AG04450 (cell line): ENCODE measurements around the gene ZC3H8. TPM values are rescaled to one million over a fixed set of nuclear protein-coding genes. Genes with fewer than 3 reads are reported as not detected.

Experiments used
- CTCF ChIA-PET: fragments of 300-600, 350-600 bp; formaldehyde crosslinking; extraction: SDS; loops from one replicate; lab custom pipeline; 2022; ENCODE audit warnings: antibody characterized with exemption, inconsistent platforms; lab: Charles Lee
- POLR2A ChIA-PET: fragments of 350-600 bp; formaldehyde crosslinking; extraction: SDS; loops from one replicate; lab custom pipeline; 2021; ENCODE audit warnings: antibody characterized with exemption, inconsistent platforms; lab: Yijun Ruan, JAX
- DNase-seq: peaks from one replicate; pipeline ENCODE4 v3.0.0-alpha.2; 2011; ENCODE audit warnings: low read depth, low spot score
- H3K27ac ChIP-seq: one replicate; pipeline ENCODE4 v1.5.1; 2012; ENCODE audit warnings: low read depth, low read length, control low read depth
- H3K27me3 ChIP-seq: one replicate; pipeline ENCODE4 v1.6.0; 2012; ENCODE audit warnings: low read length; ENCODE audit not compliant: control insufficient read depth, insufficient read depth
- H3K4me3 ChIP-seq: 2 replicates; pipeline ENCODE4 v1.5.1; 2011; ENCODE audit warnings: mild to moderate bottlenecking, low read depth, low read length, control low read depth
- H3K9me3 ChIP-seq: 2 replicates; pipeline ENCODE4 v1.5.1; 2012; ENCODE audit warnings: low read length; ENCODE audit not compliant: control insufficient read depth, insufficient read depth
- polyA plus RNA-seq: library from polyadenylated mRNA; depleted of rRNA; stranded (reverse); fragments of >200 nt; gene quantifications from 2 replicates; pipeline ENCODE4 v1.2.3, GENCODE V29; 2011
- TF ChIP-seq, protein P1 (sequence below): IDR thresholded peaks from 2 replicates; pipeline ENCODE4 v1.5.1; 2011; ENCODE audit warnings: low read depth, low read length, control low read depth, inconsistent platforms

ZC3H8 gene
- polyA plus RNA-seq, 1 experiment = 4.4 TPM

DNA sequence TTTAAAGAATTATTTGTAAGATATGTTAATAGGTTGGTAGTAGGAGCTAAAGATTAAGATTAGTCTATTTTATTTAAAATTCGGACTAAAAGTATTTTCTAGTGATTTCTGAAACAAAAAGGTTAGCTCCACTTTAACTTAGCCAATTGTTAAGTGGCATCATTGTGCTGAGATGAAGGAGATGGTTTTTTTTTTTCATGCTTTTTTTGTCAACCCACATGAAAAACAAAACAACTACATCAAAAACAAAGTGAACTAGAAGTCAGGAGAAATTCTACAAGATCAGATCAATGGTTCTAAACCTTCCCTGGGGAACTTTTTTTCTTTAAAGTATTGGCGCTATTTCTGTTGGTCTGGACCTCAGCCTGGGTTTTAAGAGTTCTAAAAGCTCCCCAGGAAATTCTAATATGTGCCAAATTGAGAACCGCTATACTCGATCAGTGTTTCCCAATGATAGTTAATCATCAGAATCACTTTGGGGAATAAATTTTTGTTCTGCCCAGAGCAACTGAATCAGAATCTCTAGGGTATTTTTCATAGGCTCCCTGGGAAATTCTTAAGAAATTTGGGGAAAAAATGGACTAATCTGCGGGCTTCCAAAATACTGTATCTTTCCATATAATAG is 22.9 kb upstream of the ZC3H8 start:
- no peaks in the 10 kb centered on the region for H3K27me3 ChIP-seq
- H3K27ac ChIP-seq = no peak overlapping the region
- CTCF ChIA-PET = interaction anchor here (0.7 kb wide), 1 partner anchor 298 kb away, joined by 3 read pairs; no protein-coding TSS in a partner anchor
- H3K4me3 ChIP-seq = no peak overlapping the region
- no peaks in the 10 kb centered on the region; the same call in 1 of the 2 replicates for H3K9me3 ChIP-seq
- POLR2A ChIA-PET = no interaction called here
- TF ChIP-seq, protein P1, sequence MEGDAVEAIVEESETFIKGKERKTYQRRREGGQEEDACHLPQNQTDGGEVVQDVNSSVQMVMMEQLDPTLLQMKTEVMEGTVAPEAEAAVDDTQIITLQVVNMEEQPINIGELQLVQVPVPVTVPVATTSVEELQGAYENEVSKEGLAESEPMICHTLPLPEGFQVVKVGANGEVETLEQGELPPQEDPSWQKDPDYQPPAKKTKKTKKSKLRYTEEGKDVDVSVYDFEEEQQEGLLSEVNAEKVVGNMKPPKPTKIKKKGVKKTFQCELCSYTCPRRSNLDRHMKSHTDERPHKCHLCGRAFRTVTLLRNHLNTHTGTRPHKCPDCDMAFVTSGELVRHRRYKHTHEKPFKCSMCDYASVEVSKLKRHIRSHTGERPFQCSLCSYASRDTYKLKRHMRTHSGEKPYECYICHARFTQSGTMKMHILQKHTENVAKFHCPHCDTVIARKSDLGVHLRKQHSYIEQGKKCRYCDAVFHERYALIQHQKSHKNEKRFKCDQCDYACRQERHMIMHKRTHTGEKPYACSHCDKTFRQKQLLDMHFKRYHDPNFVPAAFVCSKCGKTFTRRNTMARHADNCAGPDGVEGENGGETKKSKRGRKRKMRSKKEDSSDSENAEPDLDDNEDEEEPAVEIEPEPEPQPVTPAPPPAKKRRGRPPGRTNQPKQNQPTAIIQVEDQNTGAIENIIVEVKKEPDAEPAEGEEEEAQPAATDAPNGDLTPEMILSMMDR = no peak
- DNase-seq = no peak

DNA sequence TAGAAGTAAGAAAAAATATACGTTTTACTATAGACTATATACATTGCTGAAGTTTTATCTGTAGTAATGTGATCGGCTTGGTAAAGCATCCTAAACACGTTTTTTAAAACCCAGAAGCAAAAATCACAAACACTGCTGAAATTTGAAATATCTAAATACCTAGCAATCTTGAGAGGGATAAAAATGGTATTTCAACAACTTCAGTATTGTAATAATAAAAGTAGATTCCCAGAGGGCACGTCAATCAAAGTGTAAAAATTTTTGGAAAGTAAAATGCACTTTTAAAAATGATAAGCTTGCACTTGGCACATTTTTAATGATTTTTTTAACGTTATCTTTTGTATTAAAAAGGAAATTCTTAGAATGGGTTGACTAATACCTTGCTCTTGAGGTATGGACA is 22.1 kb upstream of the ZC3H8 start:
- TF ChIP-seq, protein P1 = no peak
- no peak overlapping the region for H3K4me3 ChIP-seq
- CTCF ChIA-PET = interaction anchor here (0.7 kb wide), 1 partner anchor 299 kb away, joined by 3 read pairs; no protein-coding TSS in a partner anchor

DNA sequence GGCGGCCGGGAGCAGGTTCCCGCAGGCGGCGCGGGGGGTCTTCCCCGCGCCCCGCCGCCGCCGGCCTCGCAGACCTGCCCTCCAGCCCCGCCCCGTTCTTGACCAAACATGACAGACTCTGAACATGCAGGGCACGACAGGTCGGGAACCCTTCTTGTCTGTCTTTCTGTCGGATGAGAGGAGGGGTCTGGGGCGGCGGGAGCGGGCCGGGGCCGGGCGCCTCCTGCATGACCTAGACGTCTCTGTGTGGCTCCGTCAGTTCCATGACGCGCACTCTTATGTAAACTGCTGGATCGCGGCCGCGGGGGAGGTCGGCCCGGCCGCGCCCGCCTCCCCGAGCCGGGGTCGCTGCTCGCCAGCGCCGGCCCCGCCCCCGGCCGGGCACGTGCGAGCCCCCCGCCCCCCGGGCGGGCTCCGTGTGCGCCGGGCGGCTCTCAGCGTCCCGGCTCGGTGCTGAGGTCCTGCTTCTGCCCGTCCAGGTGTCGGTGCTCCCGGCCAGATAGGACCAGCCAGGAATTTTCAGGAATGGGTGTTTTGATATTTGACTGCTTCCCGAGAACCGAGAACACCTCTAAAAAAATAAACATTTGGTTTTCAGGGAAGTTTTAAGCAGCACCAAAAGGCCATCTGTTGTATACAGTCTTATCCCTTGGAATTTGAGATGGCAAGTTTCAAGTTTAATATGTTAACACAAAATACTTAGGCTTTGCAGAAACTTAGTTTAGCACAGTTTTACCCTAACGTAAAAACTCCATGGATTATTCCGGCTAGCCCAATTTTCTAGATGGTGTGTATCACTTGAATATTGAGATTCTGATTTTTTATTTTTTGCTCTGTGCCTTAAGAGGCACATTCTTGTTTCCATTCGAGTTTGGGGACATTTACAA is 21.3 kb upstream of the ZC3H8 start:
- peak overlapping the region; percentile 98 for H3K27ac ChIP-seq
- peak; percentile 55 for DNase-seq
- CTCF ChIA-PET = no interaction called here
- H3K4me3 ChIP-seq = peak overlapping the region; percentile 89
- POLR2A ChIA-PET = no interaction called here
- H3K9me3 ChIP-seq = no peaks in the 10 kb centered on the region; the same call in 1 of the 2 replicates
- TF ChIP-seq, protein P1 = no peak
- no peaks in the 10 kb centered on the region for H3K27me3 ChIP-seq

More for the DNA sequence above, 22.1 kb upstream of the ZC3H8 start:
- no peaks in the 10 kb centered on the region for H3K27me3 ChIP-seq
- H3K9me3 ChIP-seq = no peaks in the 10 kb centered on the region; the same call in 1 of the 2 replicates
- no peak for DNase-seq
- no peak overlapping the region for H3K27ac ChIP-seq
- POLR2A ChIA-PET = no interaction called here

DNA sequence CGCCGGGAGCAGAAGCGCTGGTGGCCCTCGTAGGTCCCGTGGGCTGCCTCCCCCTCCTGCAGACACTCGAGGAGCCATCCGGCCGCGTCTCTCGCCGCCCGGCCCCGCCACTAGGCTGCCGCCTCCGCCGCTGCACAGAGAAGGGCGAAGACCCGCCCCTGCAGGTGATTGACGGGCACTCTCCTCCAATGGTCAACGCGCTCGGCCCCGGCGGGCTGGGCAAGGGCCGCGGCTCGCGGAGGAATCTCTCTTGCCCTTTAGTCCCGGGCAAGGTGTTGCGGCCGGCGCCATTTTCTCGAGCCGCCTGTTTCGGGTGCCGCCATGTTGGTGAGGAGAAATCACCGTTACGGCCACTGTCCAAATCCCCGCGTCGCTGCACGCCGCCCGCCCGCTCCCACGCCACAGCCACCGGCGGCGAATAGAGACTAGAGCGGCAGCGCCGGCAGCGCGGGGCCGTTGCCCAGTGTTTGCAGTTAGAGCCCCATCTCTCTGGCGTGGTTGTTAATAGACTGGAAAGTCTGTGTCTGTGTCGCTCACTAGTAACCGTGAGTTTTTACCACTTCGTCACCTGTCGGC is 20.6 kb upstream of the ZC3H8 start, which contains the start of gene ZC3H6:
Gene ZC3H6, plus strand, starts transcription at position 287 of the 576 bp plus-strand sequence. CDS start 398 bp downstream, outside the sequence.
- Histone ChIP-seq H3K9me3 (no peaks in the 10 kb centered on the region; the same call in 1 of the 2 replicates), H3K27me3 (no peaks in the 10 kb centered on the region), H3K4me3 (peak within 1 kb of the TSS; percentile 89), H3K27ac (peak within 1 kb of the TSS; percentile 98)
- ChIA-PET CTCF (interaction anchor here (0.7 to 1.0 kb wide), 3 partner anchors 13 to 158 kb away, joined by 3 to 8 read pairs (median 4); partner anchors contain the start of gene RGPD8), POLR2A (interaction anchor here (0.6 kb wide), 1 partner anchor 217 kb away, joined by 4 read pairs; no protein-coding TSS in a partner anchor)
- DNase-seq = peak; percentile 97
- TF ChIP-seq, protein P1 = 0 out of 2 replicates have a peak, but pooled peaks have one; percentile 11
